Measurements from ENCODE around the gene ASCL2.

The ASCL2 gene

GRCh38 chr11:2306877-2307500, 36.6 kb upstream of the ASCL2 start:
- Histone ChIP-seq H3K27me3 (ENCODE audit: control insufficient read depth, low read length) (no peaks in the 10 kb centered on the region), H3K4me3 (ENCODE audit: low read length) (peak overlapping the region; percentile 32), H3K79me2 (ENCODE audit: control insufficient read depth, low read length) (no peaks in the 10 kb centered on the region), H3K4me1 (ENCODE audit: control insufficient read depth, low read length) (peaks cover 35% of the 10 kb centered on the region), H3F3A (ENCODE audit: control insufficient read depth, insufficient read depth) (peaks cover 6% of the 10 kb centered on the region), H4K20me1 (ENCODE audit: control insufficient read depth, insufficient read depth, low read depth, low read length) (no peaks in the 10 kb centered on the region), H3K36me3 (ENCODE audit: control insufficient read depth, low read length) (no peaks in the 10 kb centered on the region), H3K9me3 (ENCODE audit: control insufficient read depth, insufficient read depth, low read length) (no peaks in the 10 kb centered on the region), H3K4me2 (ENCODE audit: low read length) (peak overlapping the region; percentile 65), H3K27ac (ENCODE audit: low read depth, low read length) (peak overlapping the region; percentile 86), H3K9me2 (replicated peaks; ENCODE audit: control insufficient read depth, low read length) (no peaks in the 10 kb centered on the region)
- TF ChIP-seq, protein P1, sequence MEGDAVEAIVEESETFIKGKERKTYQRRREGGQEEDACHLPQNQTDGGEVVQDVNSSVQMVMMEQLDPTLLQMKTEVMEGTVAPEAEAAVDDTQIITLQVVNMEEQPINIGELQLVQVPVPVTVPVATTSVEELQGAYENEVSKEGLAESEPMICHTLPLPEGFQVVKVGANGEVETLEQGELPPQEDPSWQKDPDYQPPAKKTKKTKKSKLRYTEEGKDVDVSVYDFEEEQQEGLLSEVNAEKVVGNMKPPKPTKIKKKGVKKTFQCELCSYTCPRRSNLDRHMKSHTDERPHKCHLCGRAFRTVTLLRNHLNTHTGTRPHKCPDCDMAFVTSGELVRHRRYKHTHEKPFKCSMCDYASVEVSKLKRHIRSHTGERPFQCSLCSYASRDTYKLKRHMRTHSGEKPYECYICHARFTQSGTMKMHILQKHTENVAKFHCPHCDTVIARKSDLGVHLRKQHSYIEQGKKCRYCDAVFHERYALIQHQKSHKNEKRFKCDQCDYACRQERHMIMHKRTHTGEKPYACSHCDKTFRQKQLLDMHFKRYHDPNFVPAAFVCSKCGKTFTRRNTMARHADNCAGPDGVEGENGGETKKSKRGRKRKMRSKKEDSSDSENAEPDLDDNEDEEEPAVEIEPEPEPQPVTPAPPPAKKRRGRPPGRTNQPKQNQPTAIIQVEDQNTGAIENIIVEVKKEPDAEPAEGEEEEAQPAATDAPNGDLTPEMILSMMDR (IDR thresholded peaks at IDR 0.05; ENCODE audit: low read depth, low read length, poor library complexity, severe bottlenecking) = no peak
- no peak for TF ChIP-seq EZH2phosphoT487 (IDR thresholded peaks at IDR 0.05; ENCODE audit: borderline replicate concordance, low read length)

GRCh38 chr11:2306452-2306823, 36.0 kb upstream of the ASCL2 start:
- peak overlapping the region; percentile 86 for H3K27ac ChIP-seq (ENCODE audit: low read depth, low read length)
- H3K4me3 ChIP-seq (ENCODE audit: low read length) = peak overlapping the region; percentile 19
- H3K4me1 ChIP-seq (ENCODE audit: control insufficient read depth, low read length) = peaks cover 41% of the 10 kb centered on the region
- peak overlapping the region; percentile 65 for H3K4me2 ChIP-seq (ENCODE audit: low read length)
- H4K20me1 ChIP-seq (ENCODE audit: control insufficient read depth, insufficient read depth, low read depth, low read length) = no peaks in the 10 kb centered on the region
- H3K9me2 ChIP-seq (replicated peaks; ENCODE audit: control insufficient read depth, low read length) = no peaks in the 10 kb centered on the region
- no peaks in the 10 kb centered on the region for H3K9me3 ChIP-seq (ENCODE audit: control insufficient read depth, insufficient read depth, low read length)
- no peaks in the 10 kb centered on the region for H3K79me2 ChIP-seq (ENCODE audit: control insufficient read depth, low read length)
- no peaks in the 10 kb centered on the region for H3K36me3 ChIP-seq (ENCODE audit: control insufficient read depth, low read length)
- TF ChIP-seq EZH2phosphoT487 (IDR thresholded peaks at IDR 0.05; ENCODE audit: borderline replicate concordance, low read length) = no peak
- peaks cover 6% of the 10 kb centered on the region for H3F3A ChIP-seq (ENCODE audit: control insufficient read depth, insufficient read depth)
- H3K27me3 ChIP-seq (ENCODE audit: control insufficient read depth, low read length) = no peaks in the 10 kb centered on the region

DNA sequence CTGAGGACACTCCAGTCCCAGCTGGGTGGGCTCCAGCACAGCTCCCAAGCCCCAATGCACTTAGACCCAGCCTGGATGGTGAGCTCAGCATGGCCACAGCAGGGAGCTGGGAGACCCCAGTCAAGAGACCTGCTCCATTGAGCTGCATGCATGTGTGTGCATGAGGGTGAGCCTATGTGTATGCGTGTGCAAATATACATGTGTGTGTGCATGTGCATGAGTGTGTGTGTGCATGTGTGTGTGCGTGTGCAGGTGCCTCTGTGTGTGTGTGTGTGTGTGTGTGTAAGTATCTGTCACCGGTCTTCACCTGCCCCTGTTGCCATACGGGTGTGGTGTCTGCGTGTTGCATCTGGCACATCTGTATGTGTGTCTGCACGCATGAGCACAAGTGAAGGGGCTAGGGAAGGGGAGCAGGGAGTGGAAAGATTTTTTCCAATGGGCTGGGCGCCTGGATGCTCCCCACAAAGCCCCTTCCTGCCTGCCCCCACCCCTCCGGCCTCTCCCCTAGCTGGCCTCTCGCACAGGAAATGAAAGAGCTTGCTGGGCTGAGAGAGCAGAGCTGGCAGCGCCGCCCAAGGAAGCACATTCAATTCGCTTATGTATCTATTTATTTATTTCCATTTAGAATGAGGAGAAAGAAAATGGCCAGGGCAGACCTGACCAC, 35.5 kb upstream of the ASCL2 start:
- Histone ChIP-seq H3K27me3 (ENCODE audit: control insufficient read depth, low read length) (no peaks in the 10 kb centered on the region), H3K36me3 (ENCODE audit: control insufficient read depth, low read length) (no peaks in the 10 kb centered on the region), H3K79me2 (ENCODE audit: control insufficient read depth, low read length) (no peaks in the 10 kb centered on the region), H4K20me1 (ENCODE audit: control insufficient read depth, insufficient read depth, low read depth, low read length) (no peaks in the 10 kb centered on the region), H3K27ac (ENCODE audit: low read depth, low read length) (peak overlapping the region; percentile 86), H3K9me2 (replicated peaks; ENCODE audit: control insufficient read depth, low read length) (no peaks in the 10 kb centered on the region), H3K4me1 (ENCODE audit: control insufficient read depth, low read length) (peaks cover 46% of the 10 kb centered on the region), H3K4me3 (ENCODE audit: low read length) (peak overlapping the region; percentile 19), H3K4me2 (ENCODE audit: low read length) (peak overlapping the region; percentile 65), H3K9me3 (ENCODE audit: control insufficient read depth, insufficient read depth, low read length) (no peaks in the 10 kb centered on the region), H3F3A (ENCODE audit: control insufficient read depth, insufficient read depth) (peaks cover 6% of the 10 kb centered on the region)
- TF ChIP-seq EZH2phosphoT487 (IDR thresholded peaks at IDR 0.05; ENCODE audit: borderline replicate concordance, low read length) = no peak
- TF ChIP-seq, protein P1 (IDR thresholded peaks at IDR 0.05; ENCODE audit: low read depth, low read length, poor library complexity, severe bottlenecking) = no peak

GRCh38 chr11:2305140-2305778, 34.9 kb upstream of the ASCL2 start:
- TF ChIP-seq, protein P1 (IDR thresholded peaks at IDR 0.05; ENCODE audit: low read depth, low read length, poor library complexity, severe bottlenecking) = peak; percentile 90
- TF ChIP-seq EZH2phosphoT487 (IDR thresholded peaks at IDR 0.05; ENCODE audit: borderline replicate concordance, low read length) = no peak
- Histone ChIP-seq H4K20me1 (ENCODE audit: control insufficient read depth, insufficient read depth, low read depth, low read length) (no peaks in the 10 kb centered on the region), H3K4me2 (ENCODE audit: low read length) (peak overlapping the region; percentile 65)

More at GRCh38 chr11:2305140-2305778, 34.9 kb upstream of the ASCL2 start:
- peaks cover 53% of the 10 kb centered on the region for H3K4me1 ChIP-seq (ENCODE audit: control insufficient read depth, low read length)
- H3F3A ChIP-seq (ENCODE audit: control insufficient read depth, insufficient read depth) = peaks cover 6% of the 10 kb centered on the region
- H3K9me3 ChIP-seq (ENCODE audit: control insufficient read depth, insufficient read depth, low read length) = no peaks in the 10 kb centered on the region
- H3K36me3 ChIP-seq (ENCODE audit: control insufficient read depth, low read length) = no peaks in the 10 kb centered on the region
- H3K27ac ChIP-seq (ENCODE audit: low read depth, low read length) = peak overlapping the region; percentile 86
- no peaks in the 10 kb centered on the region for H3K79me2 ChIP-seq (ENCODE audit: control insufficient read depth, low read length)
- no peaks in the 10 kb centered on the region for H3K27me3 ChIP-seq (ENCODE audit: control insufficient read depth, low read length)
- H3K9me2 ChIP-seq (replicated peaks; ENCODE audit: control insufficient read depth, low read length) = no peaks in the 10 kb centered on the region
- no peak overlapping the region for H3K4me3 ChIP-seq (ENCODE audit: low read length)
